ENCODE results near the gene FBLN2. TPM values are rescaled to one million over a fixed set of nuclear protein-coding genes. Genes with fewer than 3 reads are reported as not detected.

FBLN2 gene
- total and polyA plus RNA-seq, 2 of the 13 experiments (the other 11 are each of a cell fraction or from before 2014, with no cell fraction given), result not detected

DNA sequence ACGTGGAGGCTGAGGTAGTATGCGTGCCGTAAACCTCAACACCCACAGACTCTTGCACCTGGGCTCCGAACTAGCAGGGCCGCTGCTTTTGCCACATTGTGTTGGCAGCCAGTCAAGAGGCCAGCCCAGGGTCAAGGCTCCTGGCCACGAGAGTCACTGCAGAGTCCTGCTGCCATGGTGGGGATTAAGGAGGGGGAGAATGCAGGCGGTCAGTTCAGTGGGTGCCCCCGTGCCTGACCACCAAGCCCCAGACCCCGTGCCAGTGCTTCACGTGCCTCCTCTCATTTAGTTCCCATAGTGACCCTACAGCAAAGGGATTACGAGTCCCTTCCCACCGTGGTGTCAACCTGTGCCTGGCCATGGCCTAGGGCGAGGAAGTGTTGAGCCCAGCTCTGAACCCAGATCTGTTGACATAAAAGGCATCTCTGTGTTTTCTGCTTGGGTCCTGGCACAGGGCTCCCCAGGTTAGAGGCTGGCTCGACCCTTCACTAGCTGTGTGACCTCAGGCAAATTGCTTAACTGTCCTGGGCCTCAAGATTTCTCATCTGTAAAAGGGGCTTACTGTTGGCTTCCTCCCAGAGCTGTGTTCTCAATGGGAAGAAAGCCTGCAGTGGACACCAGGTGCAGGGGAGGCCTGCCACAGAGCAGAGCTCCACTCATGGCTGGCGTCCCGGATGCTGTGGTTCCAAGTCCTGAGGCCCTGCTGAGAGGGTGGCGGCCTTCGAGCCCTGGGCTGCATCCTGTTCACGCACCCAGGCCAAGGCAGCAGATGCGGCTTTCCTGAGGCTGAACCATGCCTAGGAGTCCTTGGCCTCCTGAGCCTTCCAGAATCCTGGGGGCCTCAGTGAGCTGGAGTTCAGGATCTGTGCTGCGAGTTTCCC is 32.8 kb downstream of the FBLN2 start:
- no peak for TF ChIP-seq DPF2 (CRISPR knock-in tag; IDR thresholded peaks at IDR 0.05; ENCODE audit: borderline replicate concordance, low read depth)
- 0 out of 2 replicates have a peak, but pooled peaks have one; percentile 28 for TF ChIP-seq RARA (CRISPR knock-in tag; IDR thresholded peaks at IDR 0.05)
- TF ChIP-seq NR2F6 (IDR thresholded peaks at IDR 0.05), result no peak
- TF ChIP-seq NR2F6 (CRISPR knock-in tag; IDR thresholded peaks at IDR 0.05), result 0 out of 2 replicates have a peak, but pooled peaks have one; percentile 21
- TF ChIP-seq ZNF703 (CRISPR knock-in tag; IDR thresholded peaks at IDR 0.05; ENCODE audit: borderline replicate concordance), result no peak
- Histone ChIP-seq H3K9me3 (ENCODE audit: low read length) (no peaks in the 10 kb centered on the region), H3K27ac (ENCODE audit: extremely low read length, insufficient read depth, low read length) (no peak overlapping the region), H3K36me3 (replicated peaks in 1 of 2; ENCODE audit: control insufficient read depth in 1 of 2, insufficient read depth in 2 of 2, low read length in 2 of 2) (no peaks in the 10 kb centered on the region), H3K4me1 (ENCODE audit: insufficient read depth, low read length) (peaks cover 6% of the 10 kb centered on the region; the same call in 1 of the 2 replicates), H3K4me3 (replicated peaks in 1 of 3; ENCODE audit: insufficient read depth in 1 of 3, low read depth in 2 of 3, low read length in 3 of 3) (no peak overlapping the region), H3K9ac (ENCODE audit: insufficient read depth, low read depth, low read length) (no peak overlapping the region), H2AFZ (ENCODE audit: low read length) (no peak overlapping the region), H3K27me3 (ENCODE audit: control insufficient read depth in 1 of 2, insufficient read depth in 2 of 2, low read length in 2 of 2) (peaks cover 4 to 43% of the 10 kb centered on the region in 2 experiments; a peak in 4 of 5 replicates), H4K20me1 (ENCODE audit: insufficient read depth, low read length) (no peaks in the 10 kb centered on the region), H3K4me2 (ENCODE audit: low read depth, low read length) (no peak overlapping the region), H3K79me2 (ENCODE audit: insufficient read depth, low read length) (no peaks in the 10 kb centered on the region)
- BruUV-seq (replicated peaks), result no TSS peak
- DNase-seq (ENCODE audit: low spot score), result no peak
- no peak; the same call in 2 of the 3 replicates for ATAC-seq
- ChIA-PET POLR2A (no interaction called here), CTCF (ENCODE audit: low intra/inter-chr PET ratio, low total read pairs) (no interaction called here)
- intact Hi-C loops (cut with micrococcal nuclease; ENCODE audit: unreplicated experiment) (no loop called here), in situ Hi-C loops (cut with HindIII; ENCODE audit: extremely low pct_ligation_motif_present, low pct_unique_long_range_greater_than_20kb) (no loop called here)
- WGBS (ENCODE audit: low lambda C conversion rate), result 36% methylated on average over 10 of the region's 21 CpGs
- no peak for FAIRE-seq

DNA sequence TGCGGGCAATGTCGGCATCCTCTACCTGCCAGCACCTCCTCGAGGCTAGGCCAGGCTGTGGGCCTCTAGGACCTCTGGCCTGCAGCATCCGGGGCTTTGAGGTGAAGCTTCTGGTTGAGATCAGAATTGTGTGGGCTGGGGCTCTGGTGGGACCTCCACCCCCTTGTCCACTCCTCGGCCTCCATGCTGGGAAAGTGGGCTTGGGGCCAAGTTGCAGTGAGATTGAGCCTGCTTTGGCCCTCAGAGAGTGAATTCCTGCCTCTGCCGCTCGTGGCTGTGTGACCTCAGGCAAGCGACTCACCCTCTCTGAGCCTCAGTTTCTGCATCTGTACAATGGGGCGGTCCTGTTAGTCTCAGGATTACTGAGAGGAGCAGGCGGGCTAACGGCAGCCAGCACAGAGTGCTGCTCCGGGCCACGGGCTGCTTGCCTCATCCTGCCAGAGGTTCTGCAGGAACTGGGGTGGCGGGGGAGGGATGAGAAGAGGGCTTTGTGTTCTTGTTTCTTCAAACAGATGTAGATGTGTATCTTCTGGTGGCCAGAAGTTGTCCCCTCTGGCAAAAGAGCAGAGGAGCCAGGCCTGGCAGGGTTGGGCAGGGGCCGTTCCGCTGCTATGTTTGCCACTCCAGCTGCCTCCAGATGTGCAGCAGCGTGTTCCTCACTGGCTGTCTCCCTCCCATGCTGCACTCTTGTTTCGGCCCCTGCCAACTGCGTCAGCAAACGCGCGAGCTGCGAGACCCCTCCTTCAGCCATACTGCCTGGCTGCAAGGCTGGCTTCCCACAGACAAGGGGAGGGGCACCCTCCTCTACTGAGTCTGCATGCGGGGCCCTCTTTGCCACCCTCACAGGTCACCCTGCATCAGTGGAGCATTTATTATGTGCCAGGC is 33.7 kb downstream of the FBLN2 start:
- ChIA-PET CTCF (ENCODE audit: low intra/inter-chr PET ratio, low total read pairs) (no interaction called here), POLR2A (no interaction called here)
- Histone ChIP-seq H3K9ac (ENCODE audit: insufficient read depth, low read depth, low read length) (no peak overlapping the region), H2AFZ (ENCODE audit: low read length) (no peak overlapping the region), H3K27ac (ENCODE audit: extremely low read length, insufficient read depth, low read length) (no peak overlapping the region), H3K4me3 (replicated peaks in 1 of 3; ENCODE audit: insufficient read depth in 1 of 3, low read depth in 2 of 3, low read length in 3 of 3) (no peak overlapping the region), H3K4me2 (ENCODE audit: low read depth, low read length) (no peak overlapping the region), H3K9me3 (ENCODE audit: low read length) (no peaks in the 10 kb centered on the region), H3K4me1 (ENCODE audit: insufficient read depth, low read length) (peaks cover 6% of the 10 kb centered on the region; the same call in 1 of the 2 replicates), H4K20me1 (ENCODE audit: insufficient read depth, low read length) (no peaks in the 10 kb centered on the region), H3K27me3 (ENCODE audit: control insufficient read depth in 1 of 2, insufficient read depth in 2 of 2, low read length in 2 of 2) (peaks cover 4 to 43% of the 10 kb centered on the region in 2 experiments; a peak in 4 of 5 replicates), H3K79me2 (ENCODE audit: insufficient read depth, low read length) (no peaks in the 10 kb centered on the region), H3K36me3 (replicated peaks in 1 of 2; ENCODE audit: control insufficient read depth in 1 of 2, insufficient read depth in 2 of 2, low read length in 2 of 2) (no peaks in the 10 kb centered on the region)
- DNase-seq (ENCODE audit: low spot score) (no peak), ATAC-seq (no peak), FAIRE-seq (no peak)
- intact Hi-C loops (cut with micrococcal nuclease; ENCODE audit: unreplicated experiment), result no loop called here
- no TSS peak for BruUV-seq (replicated peaks)
- TF ChIP-seq JDP2 (CRISPR knock-in tag; IDR thresholded peaks at IDR 0.05; ENCODE audit: borderline replicate concordance) (no peak), ZNF629 (CRISPR knock-in tag; conservative IDR thresholded peaks at IDR 0.05) (peak; percentile 44; the same call in 1 of the 2 replicates), ZNF768 (CRISPR knock-in tag; IDR thresholded peaks at IDR 0.05) (peak; percentile 97)
- in situ Hi-C loops (cut with HindIII; ENCODE audit: extremely low pct_ligation_motif_present, low pct_unique_long_range_greater_than_20kb), result no loop called here
- 59% methylated on average over 16 of the region's 24 CpGs for WGBS (ENCODE audit: low lambda C conversion rate)

All from HepG2 (cell line).